AG09319 (cell line): ENCODE measurements around the gene HEXIM2.

Experiments used
- DNase-seq: peaks from one replicate; pipeline ENCODE4 v3.0.0-alpha.2; 2010; ENCODE audit warnings: low read depth; ENCODE audit errors: extremely low read depth
- TF ChIP-seq, protein P1 (sequence below): IDR thresholded peaks from 2 replicates; pipeline ENCODE4 v1.5.1; 2011; ENCODE audit warnings: low read depth, mild to moderate bottlenecking, inconsistent platforms, low read length, moderate library complexity

HEXIM2 gene

DNA sequence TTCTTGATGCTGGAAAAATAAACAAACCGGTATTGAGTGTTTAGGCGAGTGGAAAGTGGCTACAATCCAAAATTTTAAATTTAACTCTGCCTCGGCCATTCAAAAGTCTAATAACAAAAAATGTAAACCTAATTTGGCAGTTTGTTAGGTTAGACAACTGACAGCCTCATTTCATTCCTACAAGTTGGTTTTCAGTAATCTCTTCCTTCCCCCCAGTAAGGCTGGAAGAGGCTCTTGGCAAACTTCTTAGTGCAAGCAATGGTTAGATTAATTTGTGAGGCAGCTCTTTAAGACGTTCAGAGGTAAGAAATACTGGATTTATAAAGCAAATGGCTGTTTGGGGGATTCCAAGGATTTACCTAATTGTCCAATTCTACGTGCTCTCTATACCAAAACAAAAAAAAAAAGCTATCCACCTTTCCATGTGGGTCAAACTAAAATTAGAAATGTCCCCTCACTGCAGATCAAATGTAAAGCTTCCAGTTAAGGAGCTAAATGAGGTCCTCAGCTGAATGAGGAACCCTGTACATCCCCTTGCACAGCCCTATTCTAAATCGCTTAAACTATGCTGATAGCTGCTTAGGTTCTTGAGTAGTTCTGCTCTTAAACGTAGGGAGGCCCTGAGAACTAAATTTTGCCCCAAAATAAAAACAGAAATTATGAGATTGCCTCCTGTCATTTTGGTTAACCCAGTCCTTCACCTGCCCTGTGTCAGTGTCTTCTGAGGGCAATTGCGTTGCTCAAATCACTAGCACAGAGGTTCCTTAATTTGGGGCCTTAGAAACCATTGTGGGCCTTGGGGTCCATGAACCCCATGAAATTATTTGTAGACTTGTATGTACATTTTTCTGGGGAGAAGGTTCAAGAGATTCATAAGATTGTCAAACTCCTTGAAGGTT lies 10.5 kb upstream of the HEXIM2 start:
- no peak for DNase-seq
- TF ChIP-seq, protein P1, sequence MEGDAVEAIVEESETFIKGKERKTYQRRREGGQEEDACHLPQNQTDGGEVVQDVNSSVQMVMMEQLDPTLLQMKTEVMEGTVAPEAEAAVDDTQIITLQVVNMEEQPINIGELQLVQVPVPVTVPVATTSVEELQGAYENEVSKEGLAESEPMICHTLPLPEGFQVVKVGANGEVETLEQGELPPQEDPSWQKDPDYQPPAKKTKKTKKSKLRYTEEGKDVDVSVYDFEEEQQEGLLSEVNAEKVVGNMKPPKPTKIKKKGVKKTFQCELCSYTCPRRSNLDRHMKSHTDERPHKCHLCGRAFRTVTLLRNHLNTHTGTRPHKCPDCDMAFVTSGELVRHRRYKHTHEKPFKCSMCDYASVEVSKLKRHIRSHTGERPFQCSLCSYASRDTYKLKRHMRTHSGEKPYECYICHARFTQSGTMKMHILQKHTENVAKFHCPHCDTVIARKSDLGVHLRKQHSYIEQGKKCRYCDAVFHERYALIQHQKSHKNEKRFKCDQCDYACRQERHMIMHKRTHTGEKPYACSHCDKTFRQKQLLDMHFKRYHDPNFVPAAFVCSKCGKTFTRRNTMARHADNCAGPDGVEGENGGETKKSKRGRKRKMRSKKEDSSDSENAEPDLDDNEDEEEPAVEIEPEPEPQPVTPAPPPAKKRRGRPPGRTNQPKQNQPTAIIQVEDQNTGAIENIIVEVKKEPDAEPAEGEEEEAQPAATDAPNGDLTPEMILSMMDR, result no peak

DNA sequence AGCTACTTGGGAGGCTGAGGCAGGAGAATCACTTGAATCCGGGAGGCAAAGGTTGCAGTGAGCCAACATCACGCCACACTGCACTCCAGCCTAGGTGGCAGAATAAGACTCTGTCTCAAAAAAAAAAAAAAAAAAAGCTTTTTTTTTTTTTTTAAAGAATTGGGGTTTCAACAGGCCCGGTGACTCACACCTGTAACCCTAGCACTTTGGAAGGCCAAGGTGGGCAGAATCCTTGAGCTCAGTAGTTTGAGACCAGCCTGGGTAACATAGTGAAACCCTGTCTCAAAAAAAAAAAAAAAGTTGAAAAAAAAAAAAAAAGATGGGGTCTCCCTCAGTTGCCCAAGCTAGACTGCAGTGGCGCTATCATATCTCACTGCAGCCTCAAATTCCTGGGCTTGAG lies 6.6 kb upstream of the HEXIM2 start:
- no peak for DNase-seq

DNA sequence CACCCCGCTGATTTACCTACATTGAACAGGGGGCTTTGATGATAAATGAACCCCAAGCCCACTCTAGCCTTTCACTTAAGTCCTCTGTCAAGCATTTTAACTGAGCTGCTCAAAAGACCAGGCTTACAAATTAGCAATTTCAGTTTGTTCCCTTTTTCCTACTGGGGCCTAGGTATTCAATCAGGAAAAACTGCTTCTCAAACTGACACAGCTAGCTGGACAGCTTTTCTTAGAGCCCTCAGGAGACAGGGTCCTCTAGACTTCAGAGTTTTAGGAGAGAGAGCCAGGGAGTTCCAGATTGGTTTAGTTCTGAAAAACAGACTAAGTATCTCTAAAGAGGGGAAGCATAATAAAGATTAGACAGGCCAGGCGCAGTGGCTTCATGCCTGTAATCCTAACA lies 6.2 kb upstream of the HEXIM2 start:
- TF ChIP-seq, protein P1, result no peak
- no peak for DNase-seq

More for the DNA sequence above, 6.6 kb upstream of the HEXIM2 start:
- TF ChIP-seq, protein P1, result no peak

DNA sequence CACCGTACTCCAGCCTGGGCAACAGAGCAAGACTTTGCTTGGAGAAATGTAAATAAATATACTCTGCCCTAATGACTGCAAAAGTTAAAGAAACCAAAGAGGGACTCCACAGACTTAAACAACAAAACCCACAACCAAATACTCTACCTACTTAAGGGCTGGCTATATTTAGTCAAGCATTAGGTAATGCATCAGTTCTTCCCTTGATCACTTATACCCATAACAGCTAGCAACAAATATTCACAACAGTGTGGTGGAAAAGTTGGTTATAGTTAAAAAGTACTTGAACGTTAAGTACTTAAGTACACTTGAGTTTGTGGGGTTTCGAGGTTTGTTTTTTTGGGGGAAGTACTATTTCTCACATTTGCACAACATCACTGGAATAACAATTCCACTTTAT lies 5.4 kb upstream of the HEXIM2 start:
- TF ChIP-seq, protein P1, result no peak
- DNase-seq, result no peak

DNA sequence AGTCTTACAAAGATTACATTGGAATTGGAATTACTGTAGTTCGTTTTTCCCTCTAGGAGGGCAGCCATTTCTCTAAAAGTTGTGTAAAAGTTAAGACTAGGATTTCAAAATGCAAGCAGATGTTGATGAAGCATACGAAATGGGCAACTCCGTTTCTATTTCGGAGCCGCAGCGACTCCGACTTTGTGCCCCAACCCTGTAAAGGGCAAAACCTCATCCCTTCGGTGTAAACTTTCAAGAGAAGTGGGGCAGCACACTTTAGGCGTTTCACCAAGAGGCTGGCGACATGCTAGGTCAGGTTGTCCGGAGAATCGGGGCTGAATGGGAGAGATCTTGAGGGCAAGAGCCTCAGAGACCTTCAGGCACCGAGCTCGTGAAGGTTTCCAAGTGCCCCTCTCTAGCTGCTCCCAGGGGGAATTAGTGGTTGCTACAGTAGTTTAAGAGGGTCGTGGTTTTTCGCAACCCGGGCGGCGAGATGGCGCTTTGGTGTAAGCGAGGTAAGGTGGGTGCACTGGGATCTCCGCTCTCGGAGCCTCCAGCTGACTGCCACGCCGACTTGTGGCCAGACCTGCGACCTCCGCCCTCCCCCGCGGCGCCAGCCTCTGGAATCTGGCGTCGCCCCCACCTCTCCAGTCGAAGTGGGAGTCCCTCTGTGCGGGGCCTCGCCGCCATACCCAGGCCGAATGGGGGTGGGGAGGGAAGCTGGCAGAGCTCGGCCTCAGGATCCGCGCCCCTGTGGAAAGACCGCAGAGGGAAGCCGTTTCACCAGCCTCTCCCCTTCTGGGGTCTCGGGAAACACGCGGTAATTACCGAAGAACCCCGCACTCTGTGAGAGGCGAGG lies 1.0 kb upstream of the HEXIM2 start:
- DNase-seq, result no peak
- TF ChIP-seq, protein P1, result peak; percentile 13

DNA sequence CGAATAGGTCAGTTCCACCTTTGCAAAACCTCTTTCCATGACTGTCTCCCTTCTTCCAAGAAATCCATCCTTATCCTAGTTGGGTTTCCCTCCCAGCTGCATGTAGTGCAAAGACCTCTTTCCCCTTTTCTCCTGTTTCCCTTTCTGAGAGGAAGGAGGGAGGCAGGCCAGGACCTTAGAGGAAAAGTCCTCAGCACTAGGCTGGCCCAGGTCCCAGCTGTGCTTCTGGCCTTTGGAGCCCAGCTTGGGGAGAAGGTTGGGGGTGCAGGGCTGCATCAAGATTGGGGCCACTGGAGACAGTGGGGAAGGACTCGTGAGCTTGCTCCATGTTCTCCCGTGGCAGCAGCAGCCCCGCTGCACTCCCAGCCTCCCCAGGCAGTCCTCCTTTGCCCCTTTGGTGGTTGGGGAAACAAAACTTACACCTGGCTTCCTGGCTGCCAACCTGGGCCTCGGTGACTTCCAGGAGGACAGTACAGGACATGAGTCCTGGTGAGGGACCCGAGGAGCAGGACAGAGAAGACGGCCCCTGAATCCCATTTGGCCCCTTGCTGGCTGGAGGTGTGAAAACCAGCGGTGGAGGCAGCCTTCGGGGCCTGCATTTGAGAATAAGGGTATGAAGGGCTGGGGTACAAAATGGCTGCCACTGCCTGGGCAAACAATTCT lies 481 bp downstream of the HEXIM2 start:
- no peak for DNase-seq
- TF ChIP-seq, protein P1, result no peak
